ENCODE data around the gene PNPLA7. TPM values are rescaled to one million over a fixed set of nuclear protein-coding genes. Genes with fewer than 3 reads are reported as not detected.

Gene PNPLA7
- total RNA-seq, 4 donors from 2014 or later, result 4.5 to 10.5 (median 9.4) TPM

GRCh38 chr9:137500666-137501397 lies 49.4 kb downstream of the PNPLA7 start:
- intact Hi-C loops (cut with DNase I; ENCODE audit: low total_unique reads) (no loop called here), in situ Hi-C loops (cut with MboI; ENCODE audit: low sequenced_read_pairs in 4 of 4) (no loop called here)
- Histone ChIP-seq H3K27ac (no peak overlapping the region), H3K27me3 (no peaks in the 10 kb centered on the region), H3K9me3 (no peaks in the 10 kb centered on the region), H3K36me3 (peaks cover 0 to 22% of the 10 kb centered on the region in 2 donors), H3K4me3 (no peak overlapping the region), H3K4me1 (no peaks in the 10 kb centered on the region)
- TF ChIP-seq POLR2A (IDR thresholded peaks at IDR 0.05) (no peak), CTCF (IDR thresholded peaks at IDR 0.05 in 4 of 5, conservative IDR thresholded peaks at IDR 0.05 in 1 of 5) (no peak)
- DNase-seq, result no peak
- ATAC-seq, result no peak

GRCh38 chr9:137499858-137500661 lies 50.1 kb downstream of the PNPLA7 start:
- ATAC-seq (no peak), DNase-seq (no peak)
- H3K9me3 ChIP-seq, result no peaks in the 10 kb centered on the region
- peaks cover 0 to 22% of the 10 kb centered on the region in 2 donors for H3K36me3 ChIP-seq
- TF ChIP-seq CTCF (IDR thresholded peaks at IDR 0.05 in 4 of 5, conservative IDR thresholded peaks at IDR 0.05 in 1 of 5), result no peak
- no peak for TF ChIP-seq POLR2A (IDR thresholded peaks at IDR 0.05)
- in situ Hi-C loops (cut with MboI; ENCODE audit: low sequenced_read_pairs in 4 of 4), result no loop called here
- no peak overlapping the region for H3K4me3 ChIP-seq
- no peaks in the 10 kb centered on the region for H3K27me3 ChIP-seq
- intact Hi-C loops (cut with DNase I; ENCODE audit: low total_unique reads), result no loop called here
- no peak overlapping the region for H3K27ac ChIP-seq
- H3K4me1 ChIP-seq, result no peaks in the 10 kb centered on the region

GRCh38 chr9:137499416-137499815 lies 50.8 kb downstream of the PNPLA7 start:
- Histone ChIP-seq H3K27ac (no peak overlapping the region), H3K36me3 (peaks cover 0 to 22% of the 10 kb centered on the region in 2 donors), H3K4me3 (no peak overlapping the region), H3K27me3 (no peaks in the 10 kb centered on the region), H3K9me3 (no peaks in the 10 kb centered on the region), H3K4me1 (no peaks in the 10 kb centered on the region)
- intact Hi-C loops (cut with DNase I; ENCODE audit: low total_unique reads) (no loop called here), in situ Hi-C loops (cut with MboI; ENCODE audit: low sequenced_read_pairs in 4 of 4) (no loop called here)
- no peak for ATAC-seq
- TF ChIP-seq CTCF (IDR thresholded peaks at IDR 0.05 in 4 of 5, conservative IDR thresholded peaks at IDR 0.05 in 1 of 5), result no peak
- TF ChIP-seq POLR2A (IDR thresholded peaks at IDR 0.05), result no peak
- DNase-seq, result no peak

- TF ChIP-seq POLR2A (IDR thresholded peaks at IDR 0.05) (no peak), CTCF (IDR thresholded peaks at IDR 0.05 in 4 of 5, conservative IDR thresholded peaks at IDR 0.05 in 1 of 5) (no peak)
- ATAC-seq (no peak), DNase-seq (no peak)
- H3K27me3 ChIP-seq, result no peaks in the 10 kb centered on the region
- no peak overlapping the region for H3K4me3 ChIP-seq
- intact Hi-C loops (cut with DNase I; ENCODE audit: low total_unique reads), result no loop called here
- in situ Hi-C loops (cut with MboI; ENCODE audit: low sequenced_read_pairs in 4 of 4), result no loop called here
- no peak overlapping the region for H3K27ac ChIP-seq
- H3K4me1 ChIP-seq, result no peaks in the 10 kb centered on the region
- peaks cover 0 to 22% of the 10 kb centered on the region in 2 donors for H3K36me3 ChIP-seq
- no peaks in the 10 kb centered on the region for H3K9me3 ChIP-seq
These were observed 51.5 kb downstream of the PNPLA7 start for GRCh38 chr9:137498720-137499150.

All from gastrocnemius medialis (tissue), 4 donors.